ENCODE measurements around the gene DTX3.

DNA sequence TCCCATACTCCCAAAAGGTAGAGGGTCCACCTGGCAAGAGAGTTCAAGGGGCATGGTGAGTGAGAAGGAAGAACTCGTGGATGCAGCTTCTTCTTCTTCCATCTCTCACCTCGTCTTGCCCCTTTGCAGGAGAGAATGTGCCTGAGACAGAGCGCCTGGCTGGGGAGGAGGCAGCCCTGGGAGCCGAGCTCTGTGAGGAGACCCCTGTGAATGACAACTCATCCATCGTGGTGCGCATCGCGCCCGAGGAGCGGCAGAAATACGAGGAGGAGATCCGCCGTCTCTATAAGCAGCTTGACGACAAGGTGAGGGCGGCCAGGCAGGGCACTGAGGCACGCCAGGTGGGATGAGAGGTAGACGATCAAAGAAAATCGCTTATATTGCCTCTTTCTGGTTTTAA lies 34.8 kb upstream of the DTX3 start:
- TF ChIP-seq POLR2A (IDR thresholded peaks at IDR 0.05): no peak
- TF ChIP-seq, protein P1, sequence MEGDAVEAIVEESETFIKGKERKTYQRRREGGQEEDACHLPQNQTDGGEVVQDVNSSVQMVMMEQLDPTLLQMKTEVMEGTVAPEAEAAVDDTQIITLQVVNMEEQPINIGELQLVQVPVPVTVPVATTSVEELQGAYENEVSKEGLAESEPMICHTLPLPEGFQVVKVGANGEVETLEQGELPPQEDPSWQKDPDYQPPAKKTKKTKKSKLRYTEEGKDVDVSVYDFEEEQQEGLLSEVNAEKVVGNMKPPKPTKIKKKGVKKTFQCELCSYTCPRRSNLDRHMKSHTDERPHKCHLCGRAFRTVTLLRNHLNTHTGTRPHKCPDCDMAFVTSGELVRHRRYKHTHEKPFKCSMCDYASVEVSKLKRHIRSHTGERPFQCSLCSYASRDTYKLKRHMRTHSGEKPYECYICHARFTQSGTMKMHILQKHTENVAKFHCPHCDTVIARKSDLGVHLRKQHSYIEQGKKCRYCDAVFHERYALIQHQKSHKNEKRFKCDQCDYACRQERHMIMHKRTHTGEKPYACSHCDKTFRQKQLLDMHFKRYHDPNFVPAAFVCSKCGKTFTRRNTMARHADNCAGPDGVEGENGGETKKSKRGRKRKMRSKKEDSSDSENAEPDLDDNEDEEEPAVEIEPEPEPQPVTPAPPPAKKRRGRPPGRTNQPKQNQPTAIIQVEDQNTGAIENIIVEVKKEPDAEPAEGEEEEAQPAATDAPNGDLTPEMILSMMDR (IDR thresholded peaks at IDR 0.05): no peak
